GM18517 (cell line): ENCODE measurements around the gene NDUFS2.
"Not testable (repeated sequence)": the region's sequence is repeated elsewhere in the genome, so short reads cannot be mapped to it uniquely, and the experiment has no call there.

Experiments
- ATAC-seq: cut with Tn5 transposase; IDR thresholded peaks from one replicate; pipeline ENCODE4 v1.9.1; 2021; ENCODE audit warnings: mild to moderate bottlenecking, moderate library complexity; ENCODE audit not compliant: unreplicated experiment

Gene NDUFS2

DNA sequence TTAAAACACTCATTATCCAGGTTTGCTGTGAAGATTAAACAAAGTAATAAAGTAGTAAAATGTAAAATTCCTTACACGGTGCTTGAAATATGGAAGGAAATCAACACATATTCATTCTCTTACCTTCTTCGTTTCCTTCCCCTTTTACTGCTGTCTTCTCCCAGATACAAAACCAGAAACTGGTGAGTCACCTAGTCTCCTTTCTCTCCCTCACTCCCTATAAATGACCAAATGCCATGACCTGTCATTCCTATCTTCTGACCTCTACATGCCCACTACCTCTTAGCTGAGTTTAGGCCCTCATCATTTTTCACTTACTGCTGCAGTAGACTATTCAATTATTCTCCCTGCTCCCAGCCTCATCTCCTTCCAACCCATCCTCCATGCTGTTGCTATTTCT lies 40.1 kb downstream of the NDUFS2 start:
- no peak for ATAC-seq

DNA sequence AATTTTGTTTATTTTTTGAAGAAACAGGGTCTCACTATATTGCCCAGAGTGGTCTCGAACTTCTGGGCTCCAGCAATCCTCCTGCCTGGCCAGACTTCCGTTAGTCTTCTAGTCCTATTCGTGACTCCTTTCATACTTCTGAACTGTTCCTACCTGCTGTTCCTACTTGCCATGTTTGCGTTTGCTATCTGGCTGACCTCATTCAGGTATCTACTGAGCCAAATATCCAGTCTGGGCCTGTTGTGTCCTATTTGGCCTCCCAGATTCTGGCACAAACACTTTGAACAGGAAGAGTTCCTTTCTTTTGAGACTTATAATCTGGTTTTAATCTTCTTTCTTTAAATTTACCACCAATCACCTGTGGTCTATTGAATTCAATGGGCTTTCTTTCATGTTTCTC lies 42.7 kb downstream of the NDUFS2 start:
- ATAC-seq: no peak

- not testable (repeated sequence) for ATAC-seq
These were observed 47.9 kb downstream of the NDUFS2 start for GRCh38 chr1:161250100-161250499.

DNA sequence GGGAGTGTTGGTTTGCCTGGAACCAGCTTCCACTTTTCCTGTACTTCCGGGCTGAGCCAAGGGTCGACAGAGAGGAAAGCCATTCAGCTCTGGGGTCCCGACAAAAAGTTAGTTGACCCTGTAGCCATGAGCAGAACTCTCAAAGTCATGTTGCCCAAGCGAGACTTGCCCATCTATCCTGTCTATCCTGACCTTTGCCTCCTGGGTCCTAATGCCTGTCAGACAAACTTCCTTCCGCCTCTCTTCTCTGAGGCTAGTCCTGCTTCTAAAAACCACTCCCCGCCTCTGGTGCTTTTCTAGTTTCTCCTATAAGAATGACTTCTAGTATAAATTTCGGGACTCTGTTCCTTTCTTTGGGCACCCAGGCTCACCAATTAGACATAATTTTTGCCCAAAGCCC lies 48.7 kb downstream of the NDUFS2 start:
- no peak for ATAC-seq

GRCh38 chr1:161251579-161251978 lies 49.4 kb downstream of the NDUFS2 start:
- no peak for ATAC-seq

DNA sequence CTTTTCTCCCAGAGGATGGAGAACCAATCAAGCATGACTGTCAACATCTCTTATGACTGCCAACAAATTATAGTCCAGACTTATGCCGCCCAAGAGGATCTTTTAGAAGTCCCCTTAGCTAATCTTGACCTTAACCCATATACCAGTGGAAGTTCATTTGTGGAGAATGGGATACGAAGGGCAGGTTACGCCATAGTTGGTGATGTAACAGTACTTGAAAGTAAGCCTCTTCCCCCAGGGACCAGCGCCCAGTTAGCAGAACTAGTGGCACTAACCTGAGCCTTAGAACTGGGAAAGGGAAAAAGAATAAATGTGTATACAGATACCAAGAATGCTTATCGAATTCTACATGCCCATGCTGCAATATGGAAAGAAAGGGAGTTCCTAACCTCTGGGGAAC lies 53.1 kb downstream of the NDUFS2 start:
- ATAC-seq: not testable (repeated sequence)

GRCh38 chr1:161255955-161256520 lies 53.9 kb downstream of the NDUFS2 start:
- not testable (repeated sequence) for ATAC-seq

- not testable (repeated sequence) for ATAC-seq
These were observed 54.9 kb downstream of the NDUFS2 start for GRCh38 chr1:161257109-161257508.

DNA sequence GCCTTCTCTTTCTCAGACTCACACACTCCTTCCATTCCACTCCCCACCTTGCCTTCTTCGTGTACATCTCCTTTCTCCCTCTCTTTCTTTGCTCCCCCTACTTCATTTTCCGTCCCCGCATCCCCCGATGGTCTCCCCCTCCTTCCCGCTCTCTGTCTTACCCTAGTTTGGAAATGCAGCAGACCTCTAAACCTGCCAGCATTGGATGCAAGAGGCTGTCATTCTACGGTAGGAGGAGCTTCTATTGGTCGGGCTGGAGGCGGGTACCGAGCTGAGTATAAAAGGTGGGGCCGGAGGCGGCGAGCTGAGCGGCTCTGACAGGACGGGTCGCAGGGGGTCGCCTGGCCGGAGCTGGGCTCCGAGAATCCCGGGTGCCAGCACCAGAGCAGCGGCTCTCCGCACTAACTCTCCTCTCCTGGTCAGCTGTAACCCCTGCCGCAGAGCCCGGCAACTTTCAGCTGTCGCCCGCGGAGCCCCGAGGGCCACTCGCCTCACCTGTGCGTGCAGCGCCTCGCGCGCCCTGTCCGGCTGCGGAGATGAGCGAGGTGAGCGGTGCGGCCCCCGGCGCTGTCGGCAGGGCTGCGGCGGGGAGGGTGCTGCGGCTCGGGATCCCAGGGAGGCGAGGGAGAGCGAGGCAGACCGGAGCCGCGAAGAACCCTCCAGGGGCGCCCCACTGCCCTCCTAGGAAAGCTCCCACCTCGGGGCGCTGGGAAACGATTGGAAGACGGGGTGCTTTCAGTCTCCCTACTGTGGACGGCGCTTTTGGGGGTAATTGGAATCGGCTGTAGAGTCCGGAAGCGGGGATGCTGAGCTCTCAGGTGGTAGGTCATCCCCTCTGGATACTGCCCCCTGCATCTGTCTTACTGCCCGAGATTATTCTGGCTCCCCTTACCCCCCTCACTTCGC lies 56.5 kb downstream of the NDUFS2 start, which contains the start of gene PCP4L1:
Gene PCP4L1 (plus strand): TSS at position 307 of the 906 bp plus-strand sequence. CDS start 230 bp downstream, at position 537.
- ATAC-seq: no peak

GRCh38 chr1:161259345-161259702 lies 57.2 kb downstream of the NDUFS2 start:
- ATAC-seq: no peak

DNA sequence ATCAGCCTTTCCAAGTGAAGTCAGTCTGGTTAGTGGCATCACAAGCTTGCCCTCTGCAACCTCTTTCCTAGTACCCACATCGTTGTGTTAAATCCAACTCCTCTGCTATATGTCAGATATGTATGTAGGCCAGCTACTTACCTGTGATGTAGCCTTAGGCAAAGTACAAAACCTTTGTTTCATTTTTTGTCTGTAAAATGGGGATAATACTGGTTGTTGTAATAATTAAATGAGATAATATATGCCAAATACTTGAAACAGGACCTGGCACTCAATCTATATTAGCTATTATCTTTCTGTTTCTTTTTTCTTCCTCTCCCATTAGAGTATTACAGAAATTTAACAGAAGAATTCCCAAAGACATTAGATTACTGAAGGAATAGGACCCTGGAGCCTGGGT lies 57.6 kb downstream of the NDUFS2 start:
- ATAC-seq: no peak

DNA sequence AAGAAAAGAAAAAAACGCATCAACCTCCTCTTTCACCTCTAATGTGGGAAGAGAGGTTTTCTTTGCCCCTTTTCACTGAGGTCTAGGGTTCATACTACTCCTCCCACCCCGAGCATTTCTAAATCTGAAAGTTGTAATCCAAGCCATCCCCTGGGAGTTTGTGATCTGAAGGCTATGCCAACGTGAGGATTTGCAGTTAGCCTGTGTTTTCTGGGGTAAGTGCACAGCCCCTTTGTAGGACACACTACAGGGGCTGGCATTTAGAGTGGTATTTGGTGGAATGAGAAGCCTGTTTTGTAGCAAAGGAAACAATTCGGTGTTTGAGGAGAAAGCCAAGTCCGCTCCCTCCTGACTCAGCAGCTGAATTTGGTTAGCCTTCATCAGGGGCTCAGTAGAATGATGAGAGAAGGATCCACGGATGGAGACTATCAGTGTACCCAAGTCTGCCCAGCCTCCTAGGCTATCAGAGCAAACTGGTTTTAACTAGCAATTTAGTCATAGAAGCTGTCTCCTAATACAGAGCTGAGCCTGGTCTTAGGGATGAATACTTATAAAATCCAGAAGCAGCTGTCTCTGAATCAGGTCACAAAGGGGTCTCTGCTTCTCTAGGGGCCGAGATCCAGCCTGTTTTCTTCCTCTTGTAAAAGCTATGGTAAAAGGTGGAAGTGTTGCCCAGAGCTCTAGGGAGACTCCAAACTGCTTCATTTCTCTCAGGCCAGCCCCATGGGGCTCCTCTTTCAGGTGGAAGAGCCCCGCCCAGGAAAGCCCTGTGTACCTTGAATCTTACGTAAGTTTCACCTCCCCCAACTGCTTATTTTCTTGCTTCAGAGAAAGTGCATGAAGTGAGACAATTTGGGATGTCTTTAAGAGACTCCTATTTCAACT lies 58.5 kb downstream of the NDUFS2 start:
- ATAC-seq: no peak

GRCh38 chr1:161261261-161262235 lies 59.4 kb downstream of the NDUFS2 start:
- no peak for ATAC-seq
